IPS-18c (cell line): ENCODE results near the gene KIF26B.

Experiments used
- H3K4me3 ChIP-seq: 2 replicates; pipeline ENCODE4 v1.7.0; 2013; ENCODE audit warnings: low read depth, mild to moderate bottlenecking, low read length, moderate library complexity; ENCODE audit not compliant: insufficient read depth
- H3K9me3 ChIP-seq: one replicate; pipeline ENCODE4 v1.6.1; 2013; ENCODE audit warnings: mild to moderate bottlenecking, low read length, moderate library complexity; ENCODE audit not compliant: control insufficient read depth, insufficient read depth

Gene KIF26B

GRCh38 chr1:245183429-245183828 lies 28.6 kb downstream of the KIF26B start:
- H3K4me3 ChIP-seq: no peak overlapping the region
- H3K9me3 ChIP-seq: no peaks in the 10 kb centered on the region

- H3K4me3 ChIP-seq: no peak overlapping the region
- H3K9me3 ChIP-seq: no peaks in the 10 kb centered on the region
Measured at GRCh38 chr1:245184779-245185178, 30.0 kb downstream of the KIF26B start.

GRCh38 chr1:245188403-245188802 lies 33.6 kb downstream of the KIF26B start:
- Histone ChIP-seq H3K4me3 (no peak overlapping the region), H3K9me3 (no peaks in the 10 kb centered on the region)

- H3K4me3 ChIP-seq: no peak overlapping the region
Measured at GRCh38 chr1:245195398-245195797, 40.6 kb downstream of the KIF26B start.

GRCh38 chr1:245197121-245197520 lies 42.3 kb downstream of the KIF26B start:
- H3K9me3 ChIP-seq: no peaks in the 10 kb centered on the region

More at GRCh38 chr1:245195398-245195797, 40.6 kb downstream of the KIF26B start:
- H3K9me3 ChIP-seq: no peaks in the 10 kb centered on the region

GRCh38 chr1:245197911-245198379 lies 43.2 kb downstream of the KIF26B start:
- Histone ChIP-seq H3K9me3 (no peaks in the 10 kb centered on the region), H3K4me3 (no peak overlapping the region; the same call in 1 of the 2 replicates)

More at GRCh38 chr1:245197121-245197520, 42.3 kb downstream of the KIF26B start:
- H3K4me3 ChIP-seq: no peak overlapping the region

GRCh38 chr1:245198748-245199516 lies 44.1 kb downstream of the KIF26B start:
- Histone ChIP-seq H3K9me3 (no peaks in the 10 kb centered on the region), H3K4me3 (no peak overlapping the region)

GRCh38 chr1:245200146-245200545 lies 45.4 kb downstream of the KIF26B start:
- Histone ChIP-seq H3K4me3 (no peak overlapping the region), H3K9me3 (no peaks in the 10 kb centered on the region)

GRCh38 chr1:245201201-245201600 lies 46.4 kb downstream of the KIF26B start:
- H3K9me3 ChIP-seq: no peaks in the 10 kb centered on the region
- H3K4me3 ChIP-seq: no peak overlapping the region

GRCh38 chr1:245201827-245202226 lies 47.0 kb downstream of the KIF26B start:
- Histone ChIP-seq H3K4me3 (no peak overlapping the region), H3K9me3 (no peaks in the 10 kb centered on the region)

- H3K4me3 ChIP-seq: no peak overlapping the region
- peaks cover 7% of the 10 kb centered on the region for H3K9me3 ChIP-seq
Measured at GRCh38 chr1:245205396-245205795, 50.6 kb downstream of the KIF26B start.

- Histone ChIP-seq H3K4me3 (no peak overlapping the region), H3K9me3 (peaks cover 7% of the 10 kb centered on the region)
Measured at GRCh38 chr1:245205864-245206263, 51.1 kb downstream of the KIF26B start.

- peaks cover 7% of the 10 kb centered on the region for H3K9me3 ChIP-seq
- no peak overlapping the region for H3K4me3 ChIP-seq
Measured at GRCh38 chr1:245207056-245207638, 52.4 kb downstream of the KIF26B start.

GRCh38 chr1:245207801-245208200 lies 53.0 kb downstream of the KIF26B start:
- Histone ChIP-seq H3K9me3 (peaks cover 7% of the 10 kb centered on the region), H3K4me3 (no peak overlapping the region)

- no peak overlapping the region for H3K4me3 ChIP-seq
- peaks cover 7% of the 10 kb centered on the region for H3K9me3 ChIP-seq
Measured at GRCh38 chr1:245209658-245210435, 55.1 kb downstream of the KIF26B start.

GRCh38 chr1:245211035-245211749 lies 56.4 kb downstream of the KIF26B start:
- peaks cover 7% of the 10 kb centered on the region for H3K9me3 ChIP-seq
- no peak overlapping the region for H3K4me3 ChIP-seq

GRCh38 chr1:245211761-245212160 lies 57.0 kb downstream of the KIF26B start:
- no peak overlapping the region for H3K4me3 ChIP-seq
- peaks cover 7% of the 10 kb centered on the region for H3K9me3 ChIP-seq
